Fibroblast of pulmonary artery (primary cell): ENCODE measurements around the gene PIP4P1.
"Not testable (repeated sequence)": the region's sequence is repeated elsewhere in the genome, so short reads cannot be mapped to it uniquely, and the experiment has no call there.

ENCODE experiments used
- DNase-seq: peaks from one replicate; pipeline ENCODE4 v3.0.0-alpha.2; 2010; ENCODE audit warnings: low read depth
- H3K4me3 ChIP-seq: replicated peaks from 2 replicates; pipeline ENCODE4 v1.5.1; 2011; ENCODE audit warnings: low read depth, mild to moderate bottlenecking, control low read depth, low read length, moderate library complexity
- TF ChIP-seq, protein P1 (sequence below): IDR thresholded peaks from 2 replicates; pipeline ENCODE4 v1.5.1; 2011; ENCODE audit warnings: mild to moderate bottlenecking, control low read depth, low read length, inconsistent platforms; ENCODE audit errors: missing control alignments

The PIP4P1 gene

DNA sequence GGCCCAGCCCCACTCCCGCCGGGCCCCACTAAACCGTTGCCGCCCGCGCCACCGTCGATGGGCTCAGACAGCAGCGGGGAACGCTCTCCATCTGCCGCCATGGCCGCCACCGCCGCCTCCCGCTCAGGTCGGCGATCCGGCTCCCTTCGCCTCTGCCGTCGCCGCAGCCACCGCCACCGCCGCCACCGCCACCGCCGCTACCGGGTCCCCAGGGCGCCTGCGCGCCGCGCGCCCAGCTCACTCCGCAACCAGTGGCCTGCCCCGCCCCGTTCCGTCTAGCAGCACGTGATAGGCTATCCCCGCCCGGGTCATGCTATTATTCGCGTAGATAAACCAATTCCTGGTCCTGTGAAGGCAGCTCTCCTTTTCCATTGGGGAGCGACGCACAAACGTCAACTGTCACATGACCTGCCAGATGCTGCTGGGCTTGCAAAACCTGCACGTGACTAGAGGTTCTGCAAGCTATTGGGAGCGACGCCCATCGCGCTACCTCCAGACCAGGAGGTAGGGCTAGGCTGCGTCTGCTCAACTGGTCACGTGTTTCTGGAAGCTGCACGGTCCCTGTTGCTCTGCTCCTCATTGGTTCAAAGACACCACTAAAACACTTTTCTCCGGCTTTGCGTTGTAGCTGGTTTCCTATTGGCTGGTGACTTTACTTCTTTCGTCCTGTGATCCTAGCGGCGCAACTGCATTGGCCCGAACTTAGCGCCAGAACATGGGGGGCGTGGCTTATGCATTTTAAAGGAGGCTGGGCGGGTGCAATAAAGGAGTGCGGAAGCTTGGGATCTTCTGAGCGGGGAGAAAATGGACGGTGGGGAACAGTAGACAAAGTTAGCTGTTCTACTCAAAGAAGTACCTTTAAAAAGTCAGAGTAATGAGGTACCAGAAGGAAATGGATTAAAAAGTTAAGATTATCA lies at the start of gene PIP4P1:
Gene PIP4P1 (minus strand): TSS at position 210 of the 917 bp plus-strand sequence. CDS start 109 bp downstream, at position 101.
- peak; percentile 100 for DNase-seq
- H3K4me3 ChIP-seq: peak within 1 kb of the TSS; percentile 89
- TF ChIP-seq, protein P1, sequence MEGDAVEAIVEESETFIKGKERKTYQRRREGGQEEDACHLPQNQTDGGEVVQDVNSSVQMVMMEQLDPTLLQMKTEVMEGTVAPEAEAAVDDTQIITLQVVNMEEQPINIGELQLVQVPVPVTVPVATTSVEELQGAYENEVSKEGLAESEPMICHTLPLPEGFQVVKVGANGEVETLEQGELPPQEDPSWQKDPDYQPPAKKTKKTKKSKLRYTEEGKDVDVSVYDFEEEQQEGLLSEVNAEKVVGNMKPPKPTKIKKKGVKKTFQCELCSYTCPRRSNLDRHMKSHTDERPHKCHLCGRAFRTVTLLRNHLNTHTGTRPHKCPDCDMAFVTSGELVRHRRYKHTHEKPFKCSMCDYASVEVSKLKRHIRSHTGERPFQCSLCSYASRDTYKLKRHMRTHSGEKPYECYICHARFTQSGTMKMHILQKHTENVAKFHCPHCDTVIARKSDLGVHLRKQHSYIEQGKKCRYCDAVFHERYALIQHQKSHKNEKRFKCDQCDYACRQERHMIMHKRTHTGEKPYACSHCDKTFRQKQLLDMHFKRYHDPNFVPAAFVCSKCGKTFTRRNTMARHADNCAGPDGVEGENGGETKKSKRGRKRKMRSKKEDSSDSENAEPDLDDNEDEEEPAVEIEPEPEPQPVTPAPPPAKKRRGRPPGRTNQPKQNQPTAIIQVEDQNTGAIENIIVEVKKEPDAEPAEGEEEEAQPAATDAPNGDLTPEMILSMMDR: no peak

DNA sequence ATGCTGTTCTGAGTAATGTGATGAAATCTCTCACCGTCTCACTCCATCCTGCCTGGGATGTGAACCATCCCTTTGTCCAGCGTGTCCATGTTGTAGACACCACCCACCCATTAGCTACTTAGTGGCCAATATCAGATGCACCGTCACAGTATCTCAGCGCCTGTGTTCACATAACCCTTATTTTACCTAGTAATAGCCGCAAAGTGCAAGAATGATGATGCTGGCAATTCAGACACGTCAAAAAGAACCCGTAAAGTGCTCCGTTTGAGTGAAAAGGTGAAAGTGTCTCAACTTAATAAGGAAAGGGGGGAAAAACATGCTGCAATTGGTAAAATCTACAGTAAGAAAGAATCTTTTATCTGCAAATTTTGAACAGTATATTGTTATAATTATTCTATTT lies 47.1 kb upstream of the PIP4P1 start:
- DNase-seq: no peak
- H3K4me3 ChIP-seq: no peak overlapping the region
- TF ChIP-seq, protein P1: no peak

DNA sequence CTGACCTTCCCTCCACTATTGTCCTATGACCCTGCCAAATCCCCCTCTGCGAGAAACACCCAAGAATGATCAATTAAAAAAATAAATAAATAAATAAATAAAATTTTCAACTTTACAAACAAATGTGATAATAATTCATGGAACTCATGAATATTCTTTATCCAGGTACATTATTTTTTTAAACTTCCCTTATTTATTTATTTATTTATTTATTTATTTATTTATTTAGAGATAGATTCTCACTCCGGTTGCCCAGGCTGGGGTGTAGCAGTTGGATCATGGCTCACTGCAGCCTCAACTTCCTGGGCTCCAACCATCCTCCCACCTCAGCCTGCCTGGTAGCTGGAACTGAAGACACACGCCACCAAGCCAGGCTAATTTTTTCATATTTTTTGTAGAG lies 46.3 kb upstream of the PIP4P1 start:
- H3K4me3 ChIP-seq, DNase-seq: not testable (repeated sequence)

DNA sequence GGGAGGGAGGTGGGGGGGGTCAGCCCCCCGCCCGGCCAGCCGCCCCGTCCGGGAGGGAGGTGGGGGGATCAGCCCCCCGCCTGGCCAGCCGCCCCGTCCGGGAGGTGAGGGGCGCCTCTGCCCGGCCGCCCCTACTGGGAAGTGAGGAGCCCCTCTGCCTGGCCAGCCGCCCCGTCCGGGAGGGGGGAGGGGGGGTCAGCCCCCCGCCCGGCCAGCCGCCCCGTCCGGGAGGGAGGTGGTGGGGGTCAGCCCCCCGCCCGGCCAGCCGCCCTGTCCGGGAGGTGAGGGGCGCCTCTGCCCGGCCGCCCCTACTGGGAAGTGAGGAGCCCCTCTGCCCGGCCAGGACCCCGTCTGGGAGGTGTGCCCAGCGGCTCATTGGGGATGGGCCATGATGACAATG lies 45.5 kb upstream of the PIP4P1 start:
- DNase-seq, H3K4me3 ChIP-seq: not testable (repeated sequence)

DNA sequence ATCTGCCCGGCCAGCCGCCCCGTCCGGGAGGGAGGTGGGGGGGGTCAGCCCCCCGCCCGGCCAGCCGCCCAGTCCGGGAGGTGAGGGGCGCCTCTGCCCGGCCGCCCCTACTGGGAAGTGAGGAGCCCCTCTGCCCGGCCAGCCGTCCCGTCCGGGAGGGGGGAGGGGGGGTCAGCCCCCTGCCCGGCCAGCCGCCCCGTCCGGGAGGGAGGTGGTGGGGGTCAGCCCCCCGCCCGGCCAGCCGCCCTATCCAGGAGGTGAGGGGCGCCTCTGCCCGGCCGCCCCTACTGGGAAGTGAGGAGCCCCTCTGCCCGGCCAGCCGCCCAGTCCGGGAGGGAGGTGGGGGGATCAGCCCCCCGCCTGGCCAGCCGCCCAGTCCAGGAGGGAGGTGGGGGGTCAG lies 45.0 kb upstream of the PIP4P1 start:
- H3K4me3 ChIP-seq, DNase-seq: not testable (repeated sequence)

DNA sequence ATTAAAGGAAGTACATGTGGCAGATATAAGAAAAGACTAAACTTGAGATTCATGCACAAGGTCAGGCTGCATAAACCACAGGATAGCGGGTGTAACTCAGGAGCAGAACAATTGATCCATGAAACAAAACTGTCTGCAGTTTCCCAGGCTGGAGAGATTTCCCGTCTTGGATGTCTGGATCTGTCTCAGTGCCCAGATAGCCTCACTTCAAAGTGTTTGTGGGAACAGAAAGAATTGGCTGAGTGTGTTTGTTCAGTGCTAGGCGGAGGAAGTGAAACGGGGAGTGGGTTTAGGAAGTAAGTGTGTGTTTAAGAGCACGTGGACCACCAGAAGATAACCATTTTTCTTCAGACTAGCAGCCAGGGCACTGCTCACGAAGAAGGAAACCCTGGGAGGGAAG lies 42.7 kb upstream of the PIP4P1 start:
- no peak overlapping the region for H3K4me3 ChIP-seq
- TF ChIP-seq, protein P1: no peak
- DNase-seq: no peak

DNA sequence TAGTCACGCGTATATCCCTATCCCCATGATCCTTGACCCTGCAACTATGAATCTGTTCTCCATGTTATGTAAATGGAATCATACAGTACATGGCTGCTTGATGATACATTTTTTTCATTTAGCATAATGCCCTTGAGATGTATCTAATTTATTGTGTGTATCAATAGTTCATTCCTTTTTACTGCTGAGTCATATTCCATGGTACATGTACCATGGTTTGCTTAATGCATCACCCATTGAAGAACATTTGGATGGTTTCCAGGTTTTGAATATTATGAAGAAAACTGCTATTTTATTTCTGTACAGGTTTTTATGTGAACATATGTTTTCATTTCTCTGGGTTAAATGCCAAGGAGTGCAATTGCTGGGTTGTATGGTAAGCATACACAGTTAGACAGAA lies 40.1 kb upstream of the PIP4P1 start:
- DNase-seq: peak; percentile 77
- H3K4me3 ChIP-seq: no peak overlapping the region
- TF ChIP-seq, protein P1: no peak

DNA sequence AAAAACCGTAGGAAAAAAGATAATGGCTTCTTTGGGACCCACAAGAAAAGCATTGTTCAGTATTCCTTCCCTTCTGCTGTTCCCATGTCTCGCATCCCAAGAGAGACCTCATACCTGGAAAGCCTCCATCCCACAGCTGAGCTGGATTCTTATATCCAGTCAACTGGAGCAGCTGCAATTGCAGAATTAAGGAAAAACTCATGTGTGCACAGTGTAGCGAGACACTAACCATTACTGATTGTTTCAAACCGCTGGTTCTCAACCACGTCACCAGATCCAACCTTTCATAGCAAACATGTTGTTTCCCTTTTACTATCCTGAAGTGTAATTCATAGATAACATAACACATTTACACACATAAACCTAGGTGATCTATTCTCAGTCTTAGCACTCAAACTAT lies 38.6 kb upstream of the PIP4P1 start:
- no peak for DNase-seq
- H3K4me3 ChIP-seq: no peak overlapping the region
- TF ChIP-seq, protein P1: no peak
